ENCODE measurements around the gene HUS1. TPM values are rescaled to one million over a fixed set of nuclear protein-coding genes. Genes with fewer than 3 reads are reported as not detected.

Gene HUS1
- polyA plus RNA-seq, 1 experiment = 14.1 TPM

DNA sequence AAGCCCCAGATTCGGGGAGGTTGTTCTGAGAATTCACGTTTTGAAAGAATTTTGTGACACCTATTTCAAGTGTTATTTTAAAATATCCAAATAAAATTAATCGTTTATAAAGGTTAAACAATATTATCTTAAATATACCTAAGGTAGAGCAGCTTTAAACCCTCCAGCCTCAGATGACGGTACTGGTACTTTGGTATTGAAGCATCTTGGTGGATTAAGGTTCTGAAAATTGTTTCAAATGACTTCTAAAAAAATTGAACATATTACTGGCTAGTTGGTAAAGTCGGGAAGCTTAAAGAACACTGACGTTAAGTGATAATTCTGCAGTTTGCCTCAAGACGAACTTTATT is 392 bp upstream of the HUS1 start:
- ChIA-PET POLR2A (no interaction called here), CTCF (interaction anchor here (1.2 to 1.3 kb wide), 2 partner anchors 11 to 131 kb away, joined by 3 to 5 read pairs; no protein-coding TSS in a partner anchor)
- no peak for DNase-seq (ENCODE audit: low read depth)

DNA sequence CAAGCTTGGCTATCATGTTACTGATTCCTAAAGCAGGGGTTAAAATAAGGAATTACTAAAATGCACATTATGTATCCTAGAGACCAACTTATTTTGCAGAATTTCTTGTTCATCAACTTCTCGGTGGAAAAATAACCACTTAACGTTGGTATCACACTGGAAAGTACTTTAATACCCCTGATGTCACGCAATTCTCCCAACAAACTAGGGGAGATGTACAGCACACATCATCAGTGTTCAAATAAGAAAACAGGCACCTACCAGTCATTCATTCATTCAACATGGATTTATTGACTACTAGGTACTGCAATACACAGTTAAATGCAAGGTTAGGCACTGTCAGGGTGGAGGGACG is 648 bp downstream of the HUS1 start:
- H3K4me3 ChIP-seq (ENCODE audit: low read depth, low read length) = peak overlapping the region; percentile 74
- peaks cover 15% of the 10 kb centered on the region for H3K36me3 ChIP-seq (ENCODE audit: control insufficient read depth, insufficient read depth, low read length)
- ChIA-PET POLR2A (no interaction called here), CTCF (interaction anchor here (0.9 to 2.2 kb wide), 5 partner anchors 10 to 175 kb away, joined by 3 to 17 read pairs (median 6); no protein-coding TSS in a partner anchor)
- no peaks in the 10 kb centered on the region for H3K27me3 ChIP-seq (ENCODE audit: control insufficient read depth, insufficient read depth, low read length)
- DNase-seq (ENCODE audit: low read depth) = no peak
- TF ChIP-seq, protein P1, sequence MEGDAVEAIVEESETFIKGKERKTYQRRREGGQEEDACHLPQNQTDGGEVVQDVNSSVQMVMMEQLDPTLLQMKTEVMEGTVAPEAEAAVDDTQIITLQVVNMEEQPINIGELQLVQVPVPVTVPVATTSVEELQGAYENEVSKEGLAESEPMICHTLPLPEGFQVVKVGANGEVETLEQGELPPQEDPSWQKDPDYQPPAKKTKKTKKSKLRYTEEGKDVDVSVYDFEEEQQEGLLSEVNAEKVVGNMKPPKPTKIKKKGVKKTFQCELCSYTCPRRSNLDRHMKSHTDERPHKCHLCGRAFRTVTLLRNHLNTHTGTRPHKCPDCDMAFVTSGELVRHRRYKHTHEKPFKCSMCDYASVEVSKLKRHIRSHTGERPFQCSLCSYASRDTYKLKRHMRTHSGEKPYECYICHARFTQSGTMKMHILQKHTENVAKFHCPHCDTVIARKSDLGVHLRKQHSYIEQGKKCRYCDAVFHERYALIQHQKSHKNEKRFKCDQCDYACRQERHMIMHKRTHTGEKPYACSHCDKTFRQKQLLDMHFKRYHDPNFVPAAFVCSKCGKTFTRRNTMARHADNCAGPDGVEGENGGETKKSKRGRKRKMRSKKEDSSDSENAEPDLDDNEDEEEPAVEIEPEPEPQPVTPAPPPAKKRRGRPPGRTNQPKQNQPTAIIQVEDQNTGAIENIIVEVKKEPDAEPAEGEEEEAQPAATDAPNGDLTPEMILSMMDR (IDR thresholded peaks at IDR 0.05; ENCODE audit: insufficient read depth, low read depth, low read length) = no peak

More for the DNA sequence above, 392 bp upstream of the HUS1 start:
- H3K27me3 ChIP-seq (ENCODE audit: control insufficient read depth, insufficient read depth, low read length) = no peaks in the 10 kb centered on the region
- H3K36me3 ChIP-seq (ENCODE audit: control insufficient read depth, insufficient read depth, low read length) = peaks cover 10% of the 10 kb centered on the region
- peak overlapping the region; percentile 74 for H3K4me3 ChIP-seq (ENCODE audit: low read depth, low read length)
- TF ChIP-seq, protein P1 (IDR thresholded peaks at IDR 0.05; ENCODE audit: insufficient read depth, low read depth, low read length) = no peak

DNA sequence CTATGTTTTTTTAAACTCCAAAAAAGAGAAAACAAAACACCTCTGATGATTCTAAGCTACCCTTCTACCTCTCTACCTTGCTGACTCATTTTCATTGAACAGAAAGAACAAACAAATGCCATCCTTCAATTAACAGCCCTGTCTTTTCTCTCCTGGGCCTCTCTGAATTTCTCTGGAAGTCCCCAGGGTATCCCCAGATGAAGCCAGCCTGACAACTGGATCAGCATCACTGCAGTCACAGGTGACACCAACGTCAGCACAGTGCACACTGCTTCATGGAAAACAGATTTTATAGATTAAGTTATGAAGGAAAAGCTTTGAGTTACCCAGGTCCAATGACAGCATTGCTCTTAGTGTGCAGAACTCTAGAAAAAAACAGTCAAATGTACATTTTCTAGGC is 5.7 kb downstream of the HUS1 start:
- ChIA-PET POLR2A (no interaction called here), CTCF (interaction anchor here (0.6 to 2.6 kb wide), 3 partner anchors 10 to 136 kb away, joined by 3 to 10 read pairs (median 8); no protein-coding TSS in a partner anchor)
- Histone ChIP-seq H3K4me3 (ENCODE audit: low read depth, low read length) (no peak overlapping the region), H3K36me3 (ENCODE audit: control insufficient read depth, insufficient read depth, low read length) (peaks cover 18% of the 10 kb centered on the region), H3K27me3 (ENCODE audit: control insufficient read depth, insufficient read depth, low read length) (no peaks in the 10 kb centered on the region)
- no peak for DNase-seq (ENCODE audit: low read depth)
- TF ChIP-seq, protein P1 (IDR thresholded peaks at IDR 0.05; ENCODE audit: insufficient read depth, low read depth, low read length) = no peak

DNA sequence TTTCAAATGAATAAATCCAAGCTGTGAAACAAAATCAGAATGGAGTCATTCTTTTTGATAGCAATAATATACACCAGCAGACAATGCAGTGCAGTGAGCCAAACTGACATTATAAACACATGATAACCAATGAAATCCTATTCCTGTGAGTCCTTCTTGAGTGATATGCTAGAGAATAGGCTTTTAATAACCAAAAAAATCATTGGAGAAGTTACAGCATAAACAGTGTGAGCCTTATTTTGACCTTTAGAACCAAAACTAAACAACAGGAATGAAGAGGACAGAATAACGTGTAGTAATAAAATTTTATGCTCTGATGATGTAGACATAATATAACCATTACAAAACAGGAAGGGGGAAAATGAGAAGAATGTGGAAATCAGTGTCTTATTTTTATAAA is 8.7 kb downstream of the HUS1 start:
- DNase-seq (ENCODE audit: low read depth) = no peak
- Histone ChIP-seq H3K4me3 (ENCODE audit: low read depth, low read length) (no peak overlapping the region), H3K27me3 (ENCODE audit: control insufficient read depth, insufficient read depth, low read length) (no peaks in the 10 kb centered on the region), H3K36me3 (ENCODE audit: control insufficient read depth, insufficient read depth, low read length) (peaks cover 24% of the 10 kb centered on the region)
- TF ChIP-seq, protein P1 (IDR thresholded peaks at IDR 0.05; ENCODE audit: insufficient read depth, low read depth, low read length) = no peak
- CTCF ChIA-PET = interaction anchor here (1.1 to 9.6 kb wide), 2 partner anchors 26 to 140 kb away, joined by 4 to 59 read pairs; no protein-coding TSS in a partner anchor
- POLR2A ChIA-PET = no interaction called here

DNA sequence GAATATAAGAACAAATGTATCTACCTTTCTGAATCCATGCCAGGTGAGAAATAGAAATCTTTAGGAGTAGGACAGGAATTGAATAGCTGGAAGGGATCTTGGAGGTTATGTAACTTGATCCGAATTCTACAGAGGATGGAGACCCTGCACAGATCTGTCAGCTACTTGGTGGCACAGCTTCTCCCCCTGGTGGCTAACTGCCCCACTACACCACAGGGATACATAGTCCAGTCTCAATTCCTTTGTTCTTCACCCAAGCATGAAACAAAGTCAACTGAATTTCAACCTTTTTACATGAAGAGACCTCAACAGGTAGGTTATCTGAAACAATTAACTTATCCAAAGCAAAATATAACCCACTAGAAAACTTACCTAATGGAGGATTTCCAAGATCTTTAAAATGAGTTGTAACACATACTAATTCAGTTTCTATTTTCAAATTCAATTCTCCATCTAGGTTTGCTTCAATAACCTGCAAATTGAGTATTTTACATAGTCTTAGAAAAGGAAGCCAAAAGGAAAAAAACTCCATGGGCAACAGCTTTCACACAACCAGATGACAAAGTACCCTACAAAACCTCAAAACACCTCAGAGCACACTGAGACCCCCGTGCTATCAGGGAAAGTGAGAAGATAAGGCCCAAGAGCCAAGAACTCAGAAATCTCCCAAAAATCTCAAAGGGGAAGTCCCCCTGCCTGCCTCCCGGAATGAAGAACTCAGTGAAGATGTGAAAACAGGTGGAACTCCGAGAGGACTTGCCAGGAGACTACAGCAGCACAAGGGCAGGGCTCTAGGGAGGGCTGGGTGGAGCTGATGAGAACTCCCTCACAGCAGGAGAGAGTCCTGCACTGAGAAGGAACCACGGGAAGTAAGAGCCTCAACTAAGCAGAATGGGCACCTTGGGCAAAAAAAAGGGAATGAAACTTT is 10.3 kb downstream of the HUS1 start:
- ChIA-PET POLR2A (no interaction called here), CTCF (interaction anchor here (0.5 to 9.6 kb wide), 23 partner anchors 9 to 787 kb away, joined by 3 to 59 read pairs (median 4); partner anchors contain the start of gene PKD1L1)
- H3K27me3 ChIP-seq (ENCODE audit: control insufficient read depth, insufficient read depth, low read length) = no peaks in the 10 kb centered on the region
- no peak overlapping the region for H3K4me3 ChIP-seq (ENCODE audit: low read depth, low read length)
- DNase-seq (ENCODE audit: low read depth) = no peak
- peaks cover 27% of the 10 kb centered on the region for H3K36me3 ChIP-seq (ENCODE audit: control insufficient read depth, insufficient read depth, low read length)
- TF ChIP-seq, protein P1 (IDR thresholded peaks at IDR 0.05; ENCODE audit: insufficient read depth, low read depth, low read length) = peak; percentile 94
